HepG2 (cell line): ENCODE measurements around the gene ALS2CL. TPM values are rescaled to one million over a fixed set of nuclear protein-coding genes. Genes with fewer than 3 reads are reported as not detected.
"Not testable (repeated sequence)": the region's sequence is repeated elsewhere in the genome, so short reads cannot be mapped to it uniquely, and the experiment has no call there.

Experiments
- ATAC-seq: fragments of 200-7000 bp; cut with Tn5 transposase; 3 replicates; pipeline ENCODE4 v1.9.1; 2020; ENCODE audit warnings: mild to moderate bottlenecking, moderate library complexity
- BruUV-seq: library from RNA; stranded (reverse); fragments of 400-500 nt; replicated peaks from 2 replicates; lab custom pipeline; 2021; lab: Mats Ljungman, UMichigan
- CTCF ChIA-PET: fragments of 300-600 bp; formaldehyde crosslinking; extraction: SDS; loops from one replicate; lab custom pipeline; 2021; ENCODE audit warnings: low total read pairs, inconsistent platforms, low intra/inter-chr PET ratio; lab: Yijun Ruan, JAX
- POLR2A ChIA-PET: fragments of 350-600 bp; sonication (Branson Sonifier 250); formaldehyde crosslinking; loops from one replicate; lab custom pipeline; 2020; ENCODE audit warnings: antibody characterized with exemption, inconsistent platforms; lab: Yijun Ruan, JAX
- DNase-seq: peaks from one replicate; pipeline ENCODE4 v3.0.0-alpha.2; 2015; ENCODE audit warnings: low spot score
- FAIRE-seq: peaks from 3 replicates; lab custom pipeline; 2011; peaks lifted over from hg19 to GRCh38; lab: Jason Lieb, UNC
- H2AFZ ChIP-seq: one replicate; pipeline ENCODE4 v1.6.1; 2011; ENCODE audit warnings: low read length, inconsistent platforms
- H3K27ac ChIP-seq: fragments of 300-600 bp; 3 replicates; pipeline ENCODE4 v1.8.0; 2011; ENCODE audit warnings: mixed run types, mild to moderate bottlenecking, mixed read lengths, low read length, inconsistent platforms; ENCODE audit not compliant: insufficient read depth; ENCODE audit errors: extremely low read length
- H3K27me3 ChIP-seq, 2 experiments: fragments of 200-600 bp in 1 of 2; 2 replicates in 1 of 2; 3 replicates in 1 of 2; pipeline versions ENCODE4 v1.6.0 to v1.8.0; 2011; ENCODE audit warnings: low read length in 2 of 2, mild to moderate bottlenecking in 2 of 2, moderate library complexity in 2 of 2, inconsistent platforms in 1 of 2; ENCODE audit not compliant: insufficient read depth in 2 of 2, control insufficient read depth in 1 of 2
- H3K36me3 ChIP-seq, 2 experiments: fragments of 200-600 bp in 1 of 2; replicated peaks in 1 of 2; 2 replicates in 1 of 2; 3 replicates in 1 of 2; pipeline versions ENCODE4 v1.5.1 to v1.8.0; 2011; ENCODE audit warnings: low read length in 2 of 2, inconsistent platforms in 1 of 2; ENCODE audit not compliant: insufficient read depth in 2 of 2, control insufficient read depth in 1 of 2
- H3K4me1 ChIP-seq: 2 replicates; pipeline ENCODE4 v1.5.1; 2012; ENCODE audit warnings: low read length, inconsistent platforms; ENCODE audit not compliant: insufficient read depth
- H3K4me2 ChIP-seq: 2 replicates; pipeline ENCODE4 v1.6.0; 2011; ENCODE audit warnings: low read depth, low read length, inconsistent platforms
- H3K4me3 ChIP-seq, 3 experiments: fragments of 200-600 bp in 1 of 3; sonication (generic), shearing (Covaris generic) in 1 of 3; replicated peaks in 1 of 3; 2 replicates each; pipeline ENCODE4 v1.5.1; 2011 to 2016; ENCODE audit warnings: low read length in 3 of 3, inconsistent platforms in 2 of 3, low read depth in 2 of 3, mild to moderate bottlenecking in 2 of 3, control low read depth in 1 of 3, mixed read lengths in 1 of 3; ENCODE audit not compliant: insufficient read depth in 1 of 3
- H3K79me2 ChIP-seq: one replicate; pipeline ENCODE4 v1.6.1; 2011; ENCODE audit warnings: low read length, inconsistent platforms; ENCODE audit not compliant: insufficient read depth
- H3K9ac ChIP-seq: 2 replicates; pipeline ENCODE4 v1.6.0; 2011; ENCODE audit warnings: mild to moderate bottlenecking, low read depth, low read length, inconsistent platforms; ENCODE audit not compliant: insufficient read depth
- H3K9me3 ChIP-seq: 2 replicates; pipeline ENCODE4 v1.5.1; 2012; ENCODE audit warnings: mild to moderate bottlenecking, low read length
- H4K20me1 ChIP-seq: 2 replicates; pipeline ENCODE4 v1.6.0; 2011; ENCODE audit warnings: inconsistent platforms, mild to moderate bottlenecking, low read length, moderate library complexity; ENCODE audit not compliant: insufficient read depth
- MED1 ChIP-seq: sonication (generic); formaldehyde crosslinking; IDR thresholded peaks from 2 replicates; pipeline ENCODE4 v1.4.0; 2020; ENCODE audit warnings: missing genetic modification reagents
- WGBS: methylation state at CpG from one replicate; pipeline ENCODE4 v1.1.6; 2017; ENCODE audit warnings: low lambda C conversion rate; 5-methylcytosine and 5-hydroxymethylcytosine counted together
- in situ Hi-C: cut with HindIII; loops from 2 replicates; pipeline ENCODE4 v1.10.0; 2017; ENCODE audit warnings: low pct_unique_long_range_greater_than_20kb; ENCODE audit not compliant: extremely low pct_ligation_motif_present
- intact Hi-C: fragments of 100-400 bp; cut with micrococcal nuclease; formaldehyde crosslinking; loops from one replicate; pipeline ENCODE4 v1.10.0; 2022; ENCODE audit not compliant: unreplicated experiment
- polyA plus RNA-seq, 8 experiments: library from polyadenylated mRNA; depleted of rRNA in 3 of 8; stranded (reverse) in 7 of 8; unstranded in 1 of 8; fragments of >200 nt; fragmentation: Illumina TruSeq in 4 of 8; extraction: Trizol in 4 of 8; gene quantifications; 2 replicates each; pipeline versions ENCODE4 v1.2.1 to v1.2.3, GENCODE V29; 2011 to 2016; ENCODE audit warnings: low read depth in 4 of 8, missing spikeins in 1 of 8, mixed read lengths in 1 of 8; ENCODE audit not compliant: insufficient read depth in 1 of 8
- total RNA-seq, 5 experiments: library from RNA; depleted of rRNA; stranded (reverse); fragments of >200 nt; fragmentation: Illumina TruSeq; extraction: Trizol; gene quantifications; 2 replicates each; pipeline ENCODE4 v1.2.3, GENCODE V29; 2016; ENCODE audit warnings: low read depth in 1 of 5
- TF ChIP-seq, protein P1 (sequence below), 2 experiments: IDR thresholded peaks; 2 replicates each; pipeline ENCODE4 v1.6.1; 2011 to 2012; ENCODE audit warnings: low read length in 2 of 2, borderline replicate concordance in 1 of 2, low read depth in 1 of 2, mild to moderate bottlenecking in 1 of 2, moderate library complexity in 1 of 2
- TF ChIP-seq, protein P2 (sequence below): sonication (generic); formaldehyde crosslinking; IDR thresholded peaks from 2 replicates; pipeline ENCODE4 v1.5.0; 2020; ENCODE audit warnings: mild to moderate bottlenecking, missing genetic modification reagents, borderline replicate concordance

Gene ALS2CL
- total and polyA plus RNA-seq, 2 of the 13 experiments (the other 11 are each of a cell fraction or from before 2014, with no cell fraction given): not detected

DNA sequence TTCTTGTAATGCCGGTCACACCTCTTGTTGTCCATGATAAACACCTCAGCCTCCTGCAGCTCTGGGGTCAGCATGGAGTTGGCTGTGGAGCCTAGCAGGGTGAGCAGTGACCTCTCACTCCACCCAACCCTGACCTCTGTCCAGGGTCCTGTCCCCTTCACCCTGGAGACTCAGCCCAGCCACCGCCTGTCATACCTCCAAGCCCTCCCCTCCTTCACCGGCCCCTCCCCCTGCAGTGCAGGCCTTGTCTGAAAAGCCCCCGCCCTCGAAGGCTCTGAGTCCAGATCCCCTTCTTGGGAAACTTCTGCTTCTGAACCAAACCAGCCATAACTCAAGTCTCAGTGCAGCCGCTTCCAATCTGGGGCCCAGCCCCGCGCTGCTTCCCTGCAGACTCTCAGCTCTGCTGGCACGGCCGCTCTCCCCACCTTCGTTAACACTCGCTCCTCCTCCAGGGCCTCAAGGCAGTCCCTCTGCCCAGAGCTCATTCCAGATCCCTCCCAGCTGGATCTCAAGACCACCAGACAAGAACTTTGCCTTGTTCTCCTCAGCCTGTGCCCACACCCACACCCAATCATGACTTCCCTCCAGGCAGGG, 49.6 kb upstream of the ALS2CL start:
- no TSS peak for BruUV-seq
- intact Hi-C loops (no loop called here), in situ Hi-C loops (no loop called here)
- H3K9me3 ChIP-seq: no peaks in the 10 kb centered on the region
- no peak overlapping the region for H3K9ac ChIP-seq
- FAIRE-seq (no peak), DNase-seq (no peak), ATAC-seq (0 out of 3 replicates have a peak, but pooled peaks have one; percentile 31)
- H3K79me2 ChIP-seq: no peaks in the 10 kb centered on the region
- 60% methylated on average over 12 of the region's 12 CpGs for WGBS
- H3K4me3 ChIP-seq: no peak overlapping the region
- no peaks in the 10 kb centered on the region for H3K4me1 ChIP-seq
- no peak overlapping the region for H2AFZ ChIP-seq
- CTCF ChIA-PET: no interaction called here
- no peak overlapping the region for H3K27ac ChIP-seq
- TF ChIP-seq MED1 (CRISPR knock-in tag): no peak
- TF ChIP-seq, protein P1, sequence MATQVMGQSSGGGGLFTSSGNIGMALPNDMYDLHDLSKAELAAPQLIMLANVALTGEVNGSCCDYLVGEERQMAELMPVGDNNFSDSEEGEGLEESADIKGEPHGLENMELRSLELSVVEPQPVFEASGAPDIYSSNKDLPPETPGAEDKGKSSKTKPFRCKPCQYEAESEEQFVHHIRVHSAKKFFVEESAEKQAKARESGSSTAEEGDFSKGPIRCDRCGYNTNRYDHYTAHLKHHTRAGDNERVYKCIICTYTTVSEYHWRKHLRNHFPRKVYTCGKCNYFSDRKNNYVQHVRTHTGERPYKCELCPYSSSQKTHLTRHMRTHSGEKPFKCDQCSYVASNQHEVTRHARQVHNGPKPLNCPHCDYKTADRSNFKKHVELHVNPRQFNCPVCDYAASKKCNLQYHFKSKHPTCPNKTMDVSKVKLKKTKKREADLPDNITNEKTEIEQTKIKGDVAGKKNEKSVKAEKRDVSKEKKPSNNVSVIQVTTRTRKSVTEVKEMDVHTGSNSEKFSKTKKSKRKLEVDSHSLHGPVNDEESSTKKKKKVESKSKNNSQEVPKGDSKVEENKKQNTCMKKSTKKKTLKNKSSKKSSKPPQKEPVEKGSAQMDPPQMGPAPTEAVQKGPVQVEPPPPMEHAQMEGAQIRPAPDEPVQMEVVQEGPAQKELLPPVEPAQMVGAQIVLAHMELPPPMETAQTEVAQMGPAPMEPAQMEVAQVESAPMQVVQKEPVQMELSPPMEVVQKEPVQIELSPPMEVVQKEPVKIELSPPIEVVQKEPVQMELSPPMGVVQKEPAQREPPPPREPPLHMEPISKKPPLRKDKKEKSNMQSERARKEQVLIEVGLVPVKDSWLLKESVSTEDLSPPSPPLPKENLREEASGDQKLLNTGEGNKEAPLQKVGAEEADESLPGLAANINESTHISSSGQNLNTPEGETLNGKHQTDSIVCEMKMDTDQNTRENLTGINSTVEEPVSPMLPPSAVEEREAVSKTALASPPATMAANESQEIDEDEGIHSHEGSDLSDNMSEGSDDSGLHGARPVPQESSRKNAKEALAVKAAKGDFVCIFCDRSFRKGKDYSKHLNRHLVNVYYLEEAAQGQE (IDR thresholded peaks at IDR 0.05; ENCODE audit: borderline replicate concordance in 1 of 2, low read depth in 1 of 2, low read length in 2 of 2): peak; percentile 25 to 71
- TF ChIP-seq, protein P2, sequence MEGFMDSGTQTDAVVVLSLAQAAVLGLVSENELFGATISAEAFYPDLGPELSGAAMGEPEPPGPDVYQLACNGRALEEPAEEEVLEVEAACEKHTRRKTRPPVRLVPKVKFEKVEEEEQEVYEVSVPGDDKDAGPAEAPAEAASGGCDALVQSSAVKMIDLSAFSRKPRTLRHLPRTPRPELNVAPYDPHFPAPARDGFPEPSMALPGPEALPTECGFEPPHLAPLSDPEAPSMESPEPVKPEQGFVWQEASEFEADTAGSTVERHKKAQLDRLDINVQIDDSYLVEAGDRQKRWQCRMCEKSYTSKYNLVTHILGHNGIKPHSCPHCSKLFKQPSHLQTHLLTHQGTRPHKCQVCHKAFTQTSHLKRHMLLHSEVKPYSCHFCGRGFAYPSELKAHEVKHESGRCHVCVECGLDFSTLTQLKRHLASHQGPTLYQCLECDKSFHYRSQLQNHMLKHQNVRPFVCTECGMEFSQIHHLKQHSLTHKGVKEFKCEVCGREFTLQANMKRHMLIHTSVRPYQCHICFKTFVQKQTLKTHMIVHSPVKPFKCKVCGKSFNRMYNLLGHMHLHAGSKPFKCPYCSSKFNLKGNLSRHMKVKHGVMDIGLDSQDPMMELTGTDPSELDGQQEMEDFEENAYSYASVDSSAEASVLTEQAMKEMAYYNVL (CRISPR knock-in tag): no peak
- H3K4me2 ChIP-seq: no peak overlapping the region
- H4K20me1 ChIP-seq: no peaks in the 10 kb centered on the region
- H3K27me3 ChIP-seq: peaks cover 0 to 3% of the 10 kb centered on the region in 2 experiments; a peak in 1 of 5 replicates
- H3K36me3 ChIP-seq: no peaks in the 10 kb centered on the region
- POLR2A ChIA-PET: no interaction called here

DNA sequence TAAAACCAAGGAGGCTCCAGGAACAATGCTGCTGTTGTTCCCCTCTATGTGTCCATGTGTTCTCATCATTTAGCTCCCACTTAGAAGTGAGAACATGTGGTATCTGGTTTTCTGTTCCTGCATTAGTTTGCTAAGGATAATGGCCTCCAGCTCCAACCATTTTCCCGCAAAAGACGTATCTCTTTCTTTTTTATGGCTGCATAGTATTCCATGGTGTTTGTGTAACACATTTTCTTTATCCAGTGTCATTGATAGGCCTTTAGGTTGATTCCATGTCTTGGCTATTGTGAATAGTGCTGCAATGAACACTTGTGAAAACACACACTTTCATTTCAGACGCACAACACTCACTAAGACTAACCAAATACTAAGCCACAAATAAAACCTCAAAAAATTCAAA, 46.1 kb upstream of the ALS2CL start:
- in situ Hi-C loops, POLR2A ChIA-PET, BruUV-seq, H3K4me1 ChIP-seq, ATAC-seq, H3K9me3 ChIP-seq, CTCF ChIA-PET, FAIRE-seq, intact Hi-C loops, H3K27ac ChIP-seq, DNase-seq, H3K27me3 ChIP-seq, H3K36me3 ChIP-seq, H4K20me1 ChIP-seq, H3K4me3 ChIP-seq, H3K79me2 ChIP-seq, H2AFZ ChIP-seq, H3K4me2 ChIP-seq, H3K9ac ChIP-seq: not testable (repeated sequence)
- 41% methylated on average over 3 of the region's 3 CpGs for WGBS
